H9 (cell line): ENCODE data around the gene SLC22A13. TPM values are rescaled to one million over a fixed set of nuclear protein-coding genes. Genes with fewer than 3 reads are reported as not detected.

Experiments
- DNase-seq: peaks from one replicate; pipeline ENCODE4 v3.0.0-alpha.2; 2017
- H2AFZ ChIP-seq: one replicate; pipeline ENCODE4 v1.6.1; 2013; ENCODE audit warnings: mild to moderate bottlenecking, low read length, control low read depth, moderate library complexity
- H2AK5ac ChIP-seq: 2 replicates; pipeline ENCODE4 v1.6.1; 2013; ENCODE audit warnings: low read length, control low read depth, mixed read lengths; ENCODE audit not compliant: insufficient read length
- H2BK120ac ChIP-seq: one replicate; pipeline ENCODE4 v1.6.1; 2013; ENCODE audit warnings: low read depth, mild to moderate bottlenecking, low read length, control low read depth, inconsistent platforms; ENCODE audit not compliant: poor library complexity, severe bottlenecking
- H2BK12ac ChIP-seq: 2 replicates; pipeline ENCODE4 v1.6.1; 2013; ENCODE audit warnings: low read length, control low read depth, mixed read lengths, low read depth; ENCODE audit not compliant: insufficient read length
- H2BK15ac ChIP-seq: 2 replicates; pipeline ENCODE4 v1.6.1; 2013; ENCODE audit warnings: low read depth, low read length, control low read depth
- H2BK20ac ChIP-seq: one replicate; pipeline ENCODE4 v1.6.1; 2013; ENCODE audit warnings: low read depth, mild to moderate bottlenecking, low read length, control low read depth, inconsistent platforms; ENCODE audit not compliant: poor library complexity, severe bottlenecking
- H2BK5ac ChIP-seq: 2 replicates; pipeline ENCODE4 v1.6.1; 2013; ENCODE audit warnings: low read length, control low read depth, mixed read lengths; ENCODE audit not compliant: insufficient read length
- H3K14ac ChIP-seq: 2 replicates; pipeline ENCODE4 v1.6.1; 2013; ENCODE audit warnings: low read length, control low read depth; ENCODE audit not compliant: insufficient read depth
- H3K18ac ChIP-seq: 2 replicates; pipeline ENCODE4 v1.6.1; 2013; ENCODE audit warnings: low read depth, mild to moderate bottlenecking, mixed read lengths, low read length, control low read depth; ENCODE audit not compliant: insufficient read length
- H3K23ac ChIP-seq: 2 replicates; pipeline ENCODE4 v1.6.1; 2013; ENCODE audit warnings: low read length, control low read depth, mixed read lengths, low read depth; ENCODE audit not compliant: insufficient read length
- H3K23me2 ChIP-seq: 2 replicates; pipeline ENCODE4 v1.6.1; 2013; ENCODE audit warnings: low read depth, mild to moderate bottlenecking, mixed read lengths, low read length, control low read depth; ENCODE audit not compliant: insufficient read length, poor library complexity, severe bottlenecking
- H3K27ac ChIP-seq: 2 replicates; pipeline ENCODE4 v1.5.1; 2013; ENCODE audit warnings: low read length, control low read depth, mixed read lengths, low read depth; ENCODE audit not compliant: insufficient read length
- H3K27me3 ChIP-seq: 2 replicates; pipeline ENCODE4 v1.6.1; 2013; ENCODE audit warnings: low read length, control low read depth, inconsistent platforms; ENCODE audit not compliant: insufficient read depth
- H3K4ac ChIP-seq: 2 replicates; pipeline ENCODE4 v1.6.1; 2013; ENCODE audit warnings: low read depth, mild to moderate bottlenecking, control low read depth, inconsistent platforms, low read length, moderate library complexity
- H3K4me1 ChIP-seq: 2 replicates; pipeline ENCODE4 v1.6.1; 2013; ENCODE audit warnings: low read length, control low read depth, inconsistent platforms; ENCODE audit not compliant: insufficient read depth
- H3K4me2 ChIP-seq: 2 replicates; pipeline ENCODE4 v1.6.1; 2013; ENCODE audit warnings: low read length, control low read depth, mixed read lengths; ENCODE audit not compliant: insufficient read length, insufficient read depth
- H3K56ac ChIP-seq: 2 replicates; pipeline ENCODE4 v1.6.1; 2013; ENCODE audit warnings: low read depth, mild to moderate bottlenecking, mixed read lengths, low read length, control low read depth; ENCODE audit not compliant: insufficient read length
- H3K79me1 ChIP-seq: 2 replicates; pipeline ENCODE4 v1.6.1; 2013; ENCODE audit warnings: low read depth, mild to moderate bottlenecking, moderate library complexity, low read length, control low read depth, inconsistent platforms; ENCODE audit not compliant: insufficient read depth, poor library complexity, severe bottlenecking
- H3K79me2 ChIP-seq: 2 replicates; pipeline ENCODE4 v1.6.1; 2013; ENCODE audit warnings: low read length, control low read depth, inconsistent platforms; ENCODE audit not compliant: insufficient read depth
- H3K9ac ChIP-seq: 2 replicates; pipeline ENCODE4 v1.6.1; 2013; ENCODE audit warnings: low read length, control low read depth, mixed read lengths; ENCODE audit not compliant: insufficient read length; ENCODE audit errors: extremely low read depth
- H3K9me3 ChIP-seq: one replicate; pipeline ENCODE4 v1.6.1; 2013; ENCODE audit warnings: low read depth, low read length, inconsistent platforms; ENCODE audit not compliant: control insufficient read depth
- H3T11ph ChIP-seq: one replicate; pipeline ENCODE4 v1.6.1; 2013; ENCODE audit warnings: mild to moderate bottlenecking, low read length, control low read depth, inconsistent platforms
- H4K20me1 ChIP-seq: one replicate; pipeline ENCODE4 v1.6.1; 2013; ENCODE audit not compliant: control insufficient read depth, insufficient read length, insufficient read depth
- H4K5ac ChIP-seq: 2 replicates; pipeline ENCODE4 v1.6.1; 2013; ENCODE audit warnings: low read depth, mild to moderate bottlenecking, mixed read lengths, low read length, control low read depth; ENCODE audit not compliant: insufficient read length
- H4K8ac ChIP-seq: replicated peaks from 2 replicates; pipeline ENCODE4 v1.6.1; 2013; ENCODE audit warnings: low read length, control low read depth, mixed read lengths, low read depth; ENCODE audit not compliant: insufficient read length
- H4K91ac ChIP-seq: 2 replicates; pipeline ENCODE4 v1.6.1; 2013; ENCODE audit warnings: low read depth, mild to moderate bottlenecking, moderate library complexity, mixed read lengths, low read length, control low read depth; ENCODE audit not compliant: insufficient read length
- H3K27ac Mint-ChIP-seq, 3 experiments: 2 replicates in 2 of 3; 3 replicates in 1 of 3; pipeline ENCODE4 v1.8.0; 2020 to 2021; ENCODE audit warnings: mixed read lengths in 3 of 3, mild to moderate bottlenecking in 1 of 3, moderate library complexity in 1 of 3
- H3K27me3 Mint-ChIP-seq: 2 replicates; pipeline ENCODE4 v1.8.0; 2021; ENCODE audit warnings: low read depth, mild to moderate bottlenecking, moderate library complexity, mixed read lengths
- H3K36me3 Mint-ChIP-seq, 3 experiments: 2 replicates in 2 of 3; 3 replicates in 1 of 3; pipeline ENCODE4 v1.8.0; 2020 to 2021; ENCODE audit warnings: low read depth in 3 of 3, mixed read lengths in 3 of 3; ENCODE audit not compliant: insufficient read depth in 1 of 3
- H3K4me1 Mint-ChIP-seq, 2 experiments: 2 replicates each; pipeline ENCODE4 v1.8.0; 2020; ENCODE audit warnings: mixed read lengths in 2 of 2
- H3K4me3 Mint-ChIP-seq, 2 experiments: 2 replicates in 1 of 2; 3 replicates in 1 of 2; pipeline ENCODE4 v1.8.0; 2020 to 2021; ENCODE audit warnings: mild to moderate bottlenecking in 2 of 2, mixed read lengths in 2 of 2, moderate library complexity in 1 of 2
- H3K9me3 Mint-ChIP-seq, 2 experiments: 2 replicates in 1 of 2; 3 replicates in 1 of 2; pipeline ENCODE4 v1.8.0; 2020; ENCODE audit warnings: mild to moderate bottlenecking in 2 of 2, mixed read lengths in 2 of 2, moderate library complexity in 1 of 2
- CTCF ChIP-seq: fragments of 200-600 bp; sonication (generic); conservative IDR thresholded peaks from 3 replicates; pipeline ENCODE4 v1.8.0; 2021; ENCODE audit warnings: antibody characterized with exemption, mild to moderate bottlenecking
- WGBS: extraction: QIAGEN DNeasy Blood & Tissue Kit; methylation state at CpG from one replicate; pipeline ENCODE4 v1.1.7; 2013; ENCODE audit warnings: missing lambda C conversion rate, low lambda C conversion rate, mixed read lengths; ENCODE audit not compliant: insufficient read length; ENCODE audit errors: extremely low coverage; 5-methylcytosine and 5-hydroxymethylcytosine counted together
- total RNA-seq: library from RNA; stranded (reverse); gene quantifications from 2 replicates; pipeline ENCODE4 v1.2.1, GENCODE V29; 2021

SLC22A13 gene
- total RNA-seq, 1 experiment from 2014 or later = not detected

DNA sequence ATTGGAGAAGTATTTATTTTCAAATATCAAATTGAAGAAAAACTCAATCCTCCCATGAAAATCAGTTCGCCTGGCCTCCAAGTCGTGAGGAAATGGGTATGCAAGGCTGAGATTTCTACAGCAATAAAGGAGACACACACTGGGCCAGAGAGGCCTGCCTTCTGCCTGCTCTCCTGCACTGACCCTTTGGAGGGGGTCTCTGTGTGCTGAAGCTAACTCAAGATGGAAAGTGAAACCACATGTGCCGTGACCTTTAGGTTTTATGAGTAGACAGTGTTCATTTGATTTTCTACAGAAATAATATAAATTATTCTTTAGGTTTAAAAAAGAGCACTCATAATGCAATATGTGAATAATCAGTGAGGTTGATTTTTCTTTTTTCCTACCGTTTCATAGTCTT, 11.9 kb upstream of the SLC22A13 start:
- Histone ChIP-seq H4K8ac (no peak overlapping the region), H3K23ac (no peak overlapping the region), H2AFZ (no peak overlapping the region), H3K9me3 (no peaks in the 10 kb centered on the region), H2BK120ac (no peak overlapping the region), H3K4me1 (no peaks in the 10 kb centered on the region), H4K20me1 (no peaks in the 10 kb centered on the region), H4K5ac (no peak overlapping the region), H3K27ac (no peak overlapping the region), H3K79me2 (no peaks in the 10 kb centered on the region), H2BK12ac (no peak overlapping the region), H2BK15ac (no peak overlapping the region), H4K91ac (no peak overlapping the region), H3K79me1 (no peaks in the 10 kb centered on the region), H3T11ph (no peak overlapping the region), H3K23me2 (no peaks in the 10 kb centered on the region), H2AK5ac (no peak overlapping the region), H3K56ac (no peak overlapping the region), H3K9ac (no peak overlapping the region), H3K4ac (no peak overlapping the region), H3K18ac (no peak overlapping the region), H2BK20ac (no peak overlapping the region), H3K27me3 (no peaks in the 10 kb centered on the region), H3K4me2 (no peak overlapping the region), H3K14ac (no peak overlapping the region), H2BK5ac (no peak overlapping the region)
- no peaks in the 10 kb centered on the region for H3K4me1 Mint-ChIP-seq
- peaks cover 15 to 51% (median 40%) of the 10 kb centered on the region in 3 experiments; a peak in 6 of 7 replicates for H3K36me3 Mint-ChIP-seq
- no peak overlapping the region for H3K27ac Mint-ChIP-seq
- WGBS = no CpG with 5 or more reads among the region's 4 CpGs
- H3K9me3 Mint-ChIP-seq = no peaks in the 10 kb centered on the region
- H3K27me3 Mint-ChIP-seq = no peaks in the 10 kb centered on the region
- no peak for TF ChIP-seq CTCF
- H3K4me3 Mint-ChIP-seq = no peak overlapping the region
- no peak for DNase-seq
